Measurements from ENCODE around the gene MSH2.
"Not testable (repeated sequence)": the region's sequence is repeated elsewhere in the genome, so short reads cannot be mapped to it uniquely, and the experiment has no call there.

The MSH2 gene

GRCh38 chr2:47381408-47381807, 21.5 kb upstream of the MSH2 start:
- Histone ChIP-seq H3K9me3 (ENCODE audit: control insufficient read depth in 1 of 2, low read length in 2 of 2) (no peaks in the 10 kb centered on the region), H3K27me3 (ENCODE audit: low read depth, low read length) (no peaks in the 10 kb centered on the region), H3K27ac (ENCODE audit: low read length) (no peak overlapping the region), H3K4me1 (ENCODE audit: control insufficient read depth in 1 of 2, insufficient read depth in 2 of 2, low read length in 2 of 2) (no peaks in the 10 kb centered on the region), H3K36me3 (ENCODE audit: control insufficient read depth in 1 of 2, insufficient read depth in 2 of 2, low read length in 2 of 2) (peaks cover 0 to 6% of the 10 kb centered on the region in 2 donors), H3K4me3 (ENCODE audit: low read depth in 1 of 2, low read length in 2 of 2) (no peak overlapping the region)

- Histone ChIP-seq H3K4me3 (ENCODE audit: low read depth in 1 of 2, low read length in 2 of 2) (no peak overlapping the region), H3K4me1 (ENCODE audit: control insufficient read depth in 1 of 2, insufficient read depth in 2 of 2, low read length in 2 of 2) (no peaks in the 10 kb centered on the region), H3K27me3 (ENCODE audit: low read depth, low read length) (no peaks in the 10 kb centered on the region), H3K36me3 (ENCODE audit: control insufficient read depth in 1 of 2, insufficient read depth in 2 of 2, low read length in 2 of 2) (peaks cover 0 to 6% of the 10 kb centered on the region in 2 donors), H3K27ac (ENCODE audit: low read length) (no peak overlapping the region), H3K9me3 (ENCODE audit: control insufficient read depth in 1 of 2, low read length in 2 of 2) (no peaks in the 10 kb centered on the region)
Measured at GRCh38 chr2:47386551-47386950, 16.4 kb upstream of the MSH2 start.

DNA sequence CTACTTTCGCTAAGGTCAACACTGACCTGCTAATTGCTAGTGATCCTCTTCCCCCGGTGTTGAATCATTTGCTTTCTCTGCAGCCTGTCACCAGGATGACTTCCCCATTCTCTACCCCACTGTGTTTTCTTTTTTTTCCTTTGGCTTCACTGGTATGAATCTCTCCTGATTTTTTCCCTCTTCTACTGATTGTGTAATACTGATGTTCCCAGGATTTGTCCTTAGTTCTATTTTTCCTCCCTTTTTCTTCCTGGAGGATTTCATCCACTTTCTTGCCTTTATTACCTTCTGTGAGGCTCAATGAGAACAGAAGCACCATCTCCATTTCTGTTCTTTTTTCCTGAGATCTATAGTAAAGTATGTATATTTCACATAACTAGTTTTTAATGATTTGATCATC, 14.1 kb upstream of the MSH2 start:
- peaks cover 0 to 6% of the 10 kb centered on the region in 2 donors for H3K36me3 ChIP-seq (ENCODE audit: control insufficient read depth in 1 of 2, insufficient read depth in 2 of 2, low read length in 2 of 2)
- no peaks in the 10 kb centered on the region for H3K4me1 ChIP-seq (ENCODE audit: control insufficient read depth in 1 of 2, insufficient read depth in 2 of 2, low read length in 2 of 2)
- no peaks in the 10 kb centered on the region for H3K9me3 ChIP-seq (ENCODE audit: control insufficient read depth in 1 of 2, low read length in 2 of 2)
- no peak overlapping the region for H3K4me3 ChIP-seq (ENCODE audit: low read depth in 1 of 2, low read length in 2 of 2)
- no peak overlapping the region for H3K27ac ChIP-seq (ENCODE audit: low read length)
- H3K27me3 ChIP-seq (ENCODE audit: low read depth, low read length), result no peaks in the 10 kb centered on the region

DNA sequence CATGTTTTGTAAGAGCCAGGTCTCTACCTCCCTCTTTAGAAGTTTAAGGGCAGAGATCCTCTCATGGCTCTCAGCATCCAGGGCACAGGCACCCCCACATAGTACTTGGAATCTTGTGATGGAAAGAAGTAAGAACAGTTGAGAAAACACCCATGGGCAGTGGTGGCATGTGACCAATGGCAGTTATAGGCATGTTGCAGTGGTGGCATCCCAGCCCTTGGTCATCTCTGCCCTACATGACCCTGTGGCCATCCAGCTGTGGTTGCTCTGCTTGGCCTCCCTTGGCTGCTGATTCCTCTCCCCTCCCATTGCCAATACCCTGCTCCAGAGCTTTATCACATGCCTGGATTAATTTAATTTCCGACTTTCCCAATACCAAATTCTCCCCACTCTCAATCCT, 13.3 kb upstream of the MSH2 start:
- Histone ChIP-seq H3K9me3 (ENCODE audit: control insufficient read depth in 1 of 2, low read length in 2 of 2) (no peaks in the 10 kb centered on the region), H3K27me3 (ENCODE audit: low read depth, low read length) (no peaks in the 10 kb centered on the region), H3K4me3 (ENCODE audit: low read depth in 1 of 2, low read length in 2 of 2) (no peak overlapping the region), H3K27ac (ENCODE audit: low read length) (no peak overlapping the region), H3K36me3 (ENCODE audit: control insufficient read depth in 1 of 2, insufficient read depth in 2 of 2, low read length in 2 of 2) (peaks cover 0 to 6% of the 10 kb centered on the region in 2 donors), H3K4me1 (ENCODE audit: control insufficient read depth in 1 of 2, insufficient read depth in 2 of 2, low read length in 2 of 2) (no peaks in the 10 kb centered on the region)

- Histone ChIP-seq H3K36me3 (ENCODE audit: control insufficient read depth in 1 of 2, insufficient read depth in 2 of 2, low read length in 2 of 2) (no peaks in the 10 kb centered on the region), H3K4me3 (ENCODE audit: low read depth in 1 of 2, low read length in 2 of 2) (peak overlapping the region; percentile 86 to 99), H3K4me1 (ENCODE audit: control insufficient read depth in 1 of 2, insufficient read depth in 2 of 2, low read length in 2 of 2) (peaks cover 3 to 14% of the 10 kb centered on the region in 2 donors), H3K27ac (ENCODE audit: low read length) (peak overlapping the region; percentile 1), H3K9me3 (ENCODE audit: control insufficient read depth in 1 of 2, low read length in 2 of 2) (no peaks in the 10 kb centered on the region), H3K27me3 (ENCODE audit: low read depth, low read length) (no peaks in the 10 kb centered on the region)
Measured at GRCh38 chr2:47401789-47402554, 984 bp upstream of the MSH2 start.

GRCh38 chr2:47402555-47402804, 476 bp upstream of the MSH2 start:
- peak overlapping the region; percentile 1 for H3K27ac ChIP-seq (ENCODE audit: low read length)
- no peaks in the 10 kb centered on the region for H3K27me3 ChIP-seq (ENCODE audit: low read depth, low read length)
- peak overlapping the region; percentile 86 to 99 for H3K4me3 ChIP-seq (ENCODE audit: low read depth in 1 of 2, low read length in 2 of 2)
- peaks cover 3 to 14% of the 10 kb centered on the region in 2 donors for H3K4me1 ChIP-seq (ENCODE audit: control insufficient read depth in 1 of 2, insufficient read depth in 2 of 2, low read length in 2 of 2)
- H3K36me3 ChIP-seq (ENCODE audit: control insufficient read depth in 1 of 2, insufficient read depth in 2 of 2, low read length in 2 of 2), result no peaks in the 10 kb centered on the region
- no peaks in the 10 kb centered on the region for H3K9me3 ChIP-seq (ENCODE audit: control insufficient read depth in 1 of 2, low read length in 2 of 2)

GRCh38 chr2:47403609-47404193, 745 bp downstream of the MSH2 start:
- Histone ChIP-seq H3K27ac (ENCODE audit: low read length) (no peak overlapping the region), H3K4me3 (ENCODE audit: low read depth in 1 of 2, low read length in 2 of 2) (peak overlapping the region; percentile 86 to 99), H3K9me3 (ENCODE audit: control insufficient read depth in 1 of 2, low read length in 2 of 2) (no peaks in the 10 kb centered on the region), H3K4me1 (ENCODE audit: control insufficient read depth in 1 of 2, insufficient read depth in 2 of 2, low read length in 2 of 2) (peaks cover 3 to 14% of the 10 kb centered on the region in 2 donors), H3K36me3 (ENCODE audit: control insufficient read depth in 1 of 2, insufficient read depth in 2 of 2, low read length in 2 of 2) (no peaks in the 10 kb centered on the region), H3K27me3 (ENCODE audit: low read depth, low read length) (no peaks in the 10 kb centered on the region)

DNA sequence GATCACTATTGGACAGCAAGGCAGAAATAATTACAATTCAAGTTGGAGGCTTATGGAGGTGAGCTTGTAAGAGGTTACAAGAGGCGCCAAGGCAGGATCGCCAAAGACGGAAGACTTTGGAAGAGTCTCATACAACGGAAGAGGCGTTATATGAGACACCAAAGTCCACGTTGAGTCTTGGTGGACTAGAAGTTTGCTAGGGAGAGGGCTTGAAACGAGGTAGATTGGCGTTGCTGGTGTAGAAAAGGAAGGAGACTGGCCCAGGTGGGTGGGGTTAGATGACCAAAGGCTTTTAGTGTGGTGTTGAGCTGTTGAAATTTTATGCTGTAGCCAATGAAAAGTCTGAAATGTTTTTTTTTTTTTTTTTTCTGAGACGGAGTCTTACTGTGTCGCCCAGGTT, 1.4 kb downstream of the MSH2 start:
- H3K27ac ChIP-seq (ENCODE audit: low read length), result no peak overlapping the region
- H3K27me3 ChIP-seq (ENCODE audit: low read depth, low read length), result no peaks in the 10 kb centered on the region
- H3K4me1 ChIP-seq (ENCODE audit: control insufficient read depth in 1 of 2, insufficient read depth in 2 of 2, low read length in 2 of 2), result peaks cover 3 to 14% of the 10 kb centered on the region in 2 donors
- no peaks in the 10 kb centered on the region for H3K9me3 ChIP-seq (ENCODE audit: control insufficient read depth in 1 of 2, low read length in 2 of 2)
- H3K36me3 ChIP-seq (ENCODE audit: control insufficient read depth in 1 of 2, insufficient read depth in 2 of 2, low read length in 2 of 2), result no peaks in the 10 kb centered on the region
- H3K4me3 ChIP-seq (ENCODE audit: low read depth in 1 of 2, low read length in 2 of 2), result peak overlapping the region; percentile 86 to 99

- H3K4me3 ChIP-seq (ENCODE audit: low read depth in 1 of 2, low read length in 2 of 2), result no peak overlapping the region
- H3K27me3 ChIP-seq (ENCODE audit: low read depth, low read length), result no peaks in the 10 kb centered on the region
- H3K36me3 ChIP-seq (ENCODE audit: control insufficient read depth in 1 of 2, insufficient read depth in 2 of 2, low read length in 2 of 2), result peaks cover 0 to 3% of the 10 kb centered on the region in 2 donors
- H3K27ac ChIP-seq (ENCODE audit: low read length), result no peak overlapping the region
- H3K4me1 ChIP-seq (ENCODE audit: control insufficient read depth in 1 of 2, insufficient read depth in 2 of 2, low read length in 2 of 2), result peaks cover 3 to 14% of the 10 kb centered on the region in 2 donors
- no peaks in the 10 kb centered on the region for H3K9me3 ChIP-seq (ENCODE audit: control insufficient read depth in 1 of 2, low read length in 2 of 2)
Measured at GRCh38 chr2:47405757-47406156, 2.8 kb downstream of the MSH2 start.

GRCh38 chr2:47406649-47407330, 3.8 kb downstream of the MSH2 start:
- not testable (repeated sequence) for H3K36me3 ChIP-seq (ENCODE audit: control insufficient read depth in 1 of 2, insufficient read depth in 2 of 2, low read length in 2 of 2); H3K9me3 ChIP-seq (ENCODE audit: control insufficient read depth in 1 of 2, low read length in 2 of 2); H3K4me3 ChIP-seq (ENCODE audit: low read depth in 1 of 2, low read length in 2 of 2); H3K27ac ChIP-seq (ENCODE audit: low read length); H3K27me3 ChIP-seq (ENCODE audit: low read depth, low read length)
- peaks cover 3 to 14% of the 10 kb centered on the region in 2 donors for H3K4me1 ChIP-seq (ENCODE audit: control insufficient read depth in 1 of 2, insufficient read depth in 2 of 2, low read length in 2 of 2)

- not testable (repeated sequence) for H3K36me3 ChIP-seq (ENCODE audit: control insufficient read depth in 1 of 2, insufficient read depth in 2 of 2, low read length in 2 of 2); H3K27ac ChIP-seq (ENCODE audit: low read length); H3K4me3 ChIP-seq (ENCODE audit: low read depth in 1 of 2, low read length in 2 of 2); H3K4me1 ChIP-seq (ENCODE audit: control insufficient read depth in 1 of 2, insufficient read depth in 2 of 2, low read length in 2 of 2); H3K27me3 ChIP-seq (ENCODE audit: low read depth, low read length); H3K9me3 ChIP-seq (ENCODE audit: control insufficient read depth in 1 of 2, low read length in 2 of 2)
Measured at GRCh38 chr2:47407976-47408375, 5.0 kb downstream of the MSH2 start.

All from muscle layer of duodenum (tissue), 2 donors.